Activated CD8-positive, alpha-beta T cell treated with anti-CD3 and anti-CD28 coated beads for 36 hours (primary cell): ENCODE data around the gene EXOC1. TPM values are rescaled to one million over a fixed set of nuclear protein-coding genes. Genes with fewer than 3 reads are reported as not detected.

Experiments
- ATAC-seq: fragments of 200-7000 bp; cut with Tn5 transposase; one replicate; pipeline ENCODE4 v1.10.0; 2021; ENCODE audit warnings: mild to moderate bottlenecking, moderate library complexity
- CTCF ChIA-PET: fragments of 350-600 bp; sonication (Branson Sonifier 250); formaldehyde crosslinking; loops from one replicate; lab custom pipeline; 2021; ENCODE audit warnings: antibody characterized with exemption; lab: Charles Lee
- POLR2A ChIA-PET: fragments of 350-600 bp; sonication (Branson Sonifier 250); formaldehyde crosslinking; loops from one replicate; lab custom pipeline; 2021; ENCODE audit warnings: antibody characterized with exemption; lab: Charles Lee
- DNase-seq: peaks from one replicate; pipeline ENCODE4 v3.0.0-alpha.2; 2020
- H3K27ac Mint-ChIP-seq: one replicate; pipeline ENCODE4 v1.8.0; 2021; ENCODE audit warnings: mild to moderate bottlenecking, mixed read lengths
- H3K27me3 Mint-ChIP-seq: one replicate; pipeline ENCODE4 v1.8.0; 2021; ENCODE audit warnings: mixed read lengths
- H3K36me3 Mint-ChIP-seq: one replicate; pipeline ENCODE4 v1.8.0; 2021; ENCODE audit warnings: low read depth, mixed read lengths
- H3K4me1 Mint-ChIP-seq: one replicate; pipeline ENCODE4 v1.8.0; 2021; ENCODE audit warnings: low read depth, mixed read lengths
- H3K4me3 Mint-ChIP-seq: one replicate; pipeline ENCODE4 v1.8.0; 2021; ENCODE audit warnings: mild to moderate bottlenecking, moderate library complexity, mixed read lengths
- H3K9me3 Mint-ChIP-seq: one replicate; pipeline ENCODE4 v1.8.0; 2021; ENCODE audit warnings: mixed read lengths
- intact Hi-C: fragments of 100-400 bp; cut with micrococcal nuclease; formaldehyde crosslinking; loops from one replicate; pipeline ENCODE4 v1.10.0; 2022
- total RNA-seq, 2 experiments: library from RNA; stranded (reverse); gene quantifications; one replicate each; pipeline ENCODE4 v1.2.3, GENCODE V29; 2021
- TF ChIP-seq, protein P1 (sequence below): fragments of 200-600 bp; IDR thresholded peaks from one replicate; pipeline ENCODE4 v1.8.0; 2022; ENCODE audit warnings: antibody characterized with exemption, mild to moderate bottlenecking

The EXOC1 gene
- total RNA-seq, 2 experiments from 2014 or later, result 19.1 to 20.5 TPM

DNA sequence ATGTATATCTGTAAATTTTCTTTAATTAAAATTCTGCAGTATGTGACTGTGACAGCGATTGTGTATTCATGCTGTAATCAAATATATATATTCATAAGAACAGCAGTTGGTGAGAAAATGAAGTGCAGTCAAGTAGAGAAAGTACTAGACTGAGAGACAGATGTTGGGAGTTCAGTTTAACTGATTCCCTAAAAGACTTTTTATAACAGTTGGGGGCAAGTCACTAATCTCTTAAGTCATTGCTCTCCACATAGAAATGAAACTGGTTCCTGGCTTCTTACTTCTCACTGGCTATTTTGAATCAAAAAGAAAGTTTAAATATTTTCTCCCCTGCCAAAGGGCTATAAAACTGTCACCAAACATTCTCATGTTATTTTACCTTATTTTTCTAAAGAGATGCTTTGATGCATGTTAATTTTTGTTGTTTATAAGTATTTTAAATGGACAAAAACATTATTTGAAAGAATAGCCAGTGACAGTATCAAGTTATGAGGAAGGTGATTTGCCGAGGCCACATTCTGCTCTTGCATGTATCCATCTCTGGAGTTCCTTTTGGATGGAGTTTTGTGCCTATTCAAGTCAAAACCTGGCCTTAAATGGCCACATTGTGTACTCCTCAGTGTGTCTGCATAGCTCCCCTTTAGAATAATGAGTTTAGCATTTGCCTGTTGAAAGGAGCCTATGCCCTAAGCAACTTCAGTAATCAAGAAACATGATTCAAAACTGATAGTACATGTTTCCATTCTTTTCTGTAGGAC, 30.8 kb downstream of the EXOC1 start:
- intact Hi-C loops, result no loop called here
- no peak overlapping the region for H3K4me3 Mint-ChIP-seq
- H3K4me1 Mint-ChIP-seq, result peaks cover 6% of the 10 kb centered on the region
- ChIA-PET POLR2A (no interaction called here), CTCF (no interaction called here)
- no peaks in the 10 kb centered on the region for H3K9me3 Mint-ChIP-seq
- no peaks in the 10 kb centered on the region for H3K27me3 Mint-ChIP-seq
- DNase-seq (no peak), ATAC-seq (no peak)
- H3K27ac Mint-ChIP-seq, result no peak overlapping the region
- peaks cover 16% of the 10 kb centered on the region for H3K36me3 Mint-ChIP-seq
- TF ChIP-seq, protein P1, sequence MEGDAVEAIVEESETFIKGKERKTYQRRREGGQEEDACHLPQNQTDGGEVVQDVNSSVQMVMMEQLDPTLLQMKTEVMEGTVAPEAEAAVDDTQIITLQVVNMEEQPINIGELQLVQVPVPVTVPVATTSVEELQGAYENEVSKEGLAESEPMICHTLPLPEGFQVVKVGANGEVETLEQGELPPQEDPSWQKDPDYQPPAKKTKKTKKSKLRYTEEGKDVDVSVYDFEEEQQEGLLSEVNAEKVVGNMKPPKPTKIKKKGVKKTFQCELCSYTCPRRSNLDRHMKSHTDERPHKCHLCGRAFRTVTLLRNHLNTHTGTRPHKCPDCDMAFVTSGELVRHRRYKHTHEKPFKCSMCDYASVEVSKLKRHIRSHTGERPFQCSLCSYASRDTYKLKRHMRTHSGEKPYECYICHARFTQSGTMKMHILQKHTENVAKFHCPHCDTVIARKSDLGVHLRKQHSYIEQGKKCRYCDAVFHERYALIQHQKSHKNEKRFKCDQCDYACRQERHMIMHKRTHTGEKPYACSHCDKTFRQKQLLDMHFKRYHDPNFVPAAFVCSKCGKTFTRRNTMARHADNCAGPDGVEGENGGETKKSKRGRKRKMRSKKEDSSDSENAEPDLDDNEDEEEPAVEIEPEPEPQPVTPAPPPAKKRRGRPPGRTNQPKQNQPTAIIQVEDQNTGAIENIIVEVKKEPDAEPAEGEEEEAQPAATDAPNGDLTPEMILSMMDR, result no peak

DNA sequence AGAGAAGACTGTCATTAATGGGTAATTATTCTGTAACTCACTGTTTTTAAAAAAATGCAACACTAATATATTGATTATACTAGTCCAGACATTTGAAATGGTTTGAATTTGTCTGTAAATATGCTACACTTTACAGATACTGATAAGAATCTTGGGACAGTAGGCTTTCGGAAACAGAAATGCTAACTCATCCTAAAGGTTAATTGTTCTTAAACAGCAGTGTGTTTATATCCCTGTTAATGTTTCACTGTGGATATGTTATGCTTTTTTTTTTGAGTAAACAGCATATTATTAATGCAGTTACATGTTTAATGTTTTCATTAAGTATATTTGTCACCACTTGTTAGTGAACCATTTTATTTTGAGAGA, 31.4 kb downstream of the EXOC1 start:
- intact Hi-C loops, result no loop called here

DNA sequence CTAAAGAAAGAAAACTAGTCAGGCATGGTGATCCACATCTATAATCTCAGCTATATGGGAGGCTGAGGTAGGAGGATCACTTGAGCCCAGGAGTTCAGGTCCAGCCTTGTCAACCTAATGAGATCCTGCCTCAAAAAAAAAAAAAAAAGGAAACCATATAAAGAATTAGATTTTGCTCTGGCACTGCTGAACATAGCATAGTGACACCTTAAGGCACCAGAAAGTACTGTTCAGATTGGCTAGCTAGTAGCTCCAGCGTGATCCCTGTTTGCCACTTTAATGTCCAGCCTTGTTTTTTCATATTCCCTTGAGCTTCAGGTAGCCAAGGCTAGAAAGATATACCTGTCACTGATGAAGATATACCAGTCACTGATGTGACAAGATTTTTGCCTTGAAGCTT, 34.1 kb downstream of the EXOC1 start:
- TF ChIP-seq, protein P1, result no peak
- H3K9me3 Mint-ChIP-seq, result no peaks in the 10 kb centered on the region
- no peaks in the 10 kb centered on the region for H3K27me3 Mint-ChIP-seq
- ATAC-seq (no peak), DNase-seq (no peak)
- peaks cover 12% of the 10 kb centered on the region for H3K36me3 Mint-ChIP-seq
- no peak overlapping the region for H3K4me3 Mint-ChIP-seq
- H3K27ac Mint-ChIP-seq, result no peak overlapping the region
- H3K4me1 Mint-ChIP-seq, result peaks cover 20% of the 10 kb centered on the region
- ChIA-PET POLR2A (interaction anchor here (1.2 kb wide), 1 partner anchor 500 kb away, joined by 3 read pairs; the partner anchor contains the start of gene AASDH), CTCF (interaction anchor here (0.7 to 1.5 kb wide), 7 partner anchors 20 to 455 kb away, joined by 3 to 7 read pairs (median 3); no protein-coding TSS in a partner anchor)
- intact Hi-C loops, result no loop called here

More for the DNA sequence above, 31.4 kb downstream of the EXOC1 start:
- H3K4me3 Mint-ChIP-seq, result no peak overlapping the region
- ChIA-PET CTCF (no interaction called here), POLR2A (no interaction called here)
- TF ChIP-seq, protein P1, result no peak
- peaks cover 6% of the 10 kb centered on the region for H3K4me1 Mint-ChIP-seq
- H3K9me3 Mint-ChIP-seq, result no peaks in the 10 kb centered on the region
- ATAC-seq (no peak), DNase-seq (no peak)
- H3K36me3 Mint-ChIP-seq, result peaks cover 16% of the 10 kb centered on the region
- H3K27ac Mint-ChIP-seq, result no peak overlapping the region
- H3K27me3 Mint-ChIP-seq, result no peaks in the 10 kb centered on the region

DNA sequence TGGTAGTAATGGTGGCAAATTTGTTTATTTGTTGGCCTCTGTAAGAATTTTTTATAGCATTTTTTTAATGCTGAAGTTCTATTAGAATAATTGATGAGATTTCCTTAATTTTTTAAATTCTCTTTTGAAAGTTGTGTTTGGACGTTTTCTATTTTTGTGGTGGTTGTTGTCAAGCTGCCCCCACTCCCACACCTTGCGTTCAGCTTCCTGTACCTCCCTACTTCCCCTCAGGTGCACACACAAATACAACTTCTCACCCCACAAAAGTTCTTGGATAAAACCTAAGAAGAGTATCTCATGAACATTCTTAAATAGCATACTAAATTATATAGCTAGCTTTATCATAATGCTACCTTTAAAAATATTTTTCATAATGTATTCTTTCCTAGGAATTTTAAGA, 38.7 kb downstream of the EXOC1 start:
- Mint-ChIP-seq H3K27me3 (no peaks in the 10 kb centered on the region), H3K36me3 (peaks cover 26% of the 10 kb centered on the region), H3K9me3 (no peaks in the 10 kb centered on the region), H3K4me1 (peaks cover 18% of the 10 kb centered on the region), H3K4me3 (no peak overlapping the region), H3K27ac (peak overlapping the region; percentile 49)
- DNase-seq, result no peak
- ATAC-seq, result no peak
- TF ChIP-seq, protein P1, result no peak
- POLR2A ChIA-PET, result no interaction called here
- intact Hi-C loops, result no loop called here
- CTCF ChIA-PET, result interaction anchor here (0.6 to 1.6 kb wide), 2 partner anchors 9 to 11 kb away, joined by 3 to 5 read pairs; no protein-coding TSS in a partner anchor

DNA sequence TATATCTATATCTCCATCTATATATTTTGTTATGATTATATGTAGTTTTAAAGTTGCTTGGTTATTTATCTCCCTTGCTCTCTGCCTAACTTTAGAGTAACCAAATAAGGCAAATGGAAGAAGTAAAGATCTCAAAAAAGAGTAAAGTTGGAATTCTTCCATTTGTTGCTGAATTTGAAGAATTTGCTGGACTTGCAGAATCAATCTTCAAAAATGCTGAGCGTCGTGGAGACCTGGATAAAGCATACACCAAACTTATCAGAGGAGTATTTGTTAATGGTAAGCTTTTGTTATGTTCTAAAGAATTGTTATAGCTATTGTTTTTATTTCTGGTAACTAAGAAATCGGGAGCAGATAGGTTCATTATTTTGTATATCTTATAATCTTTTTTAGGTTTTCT, 43.2 kb downstream of the EXOC1 start:
- peaks cover 22% of the 10 kb centered on the region for H3K36me3 Mint-ChIP-seq
- POLR2A ChIA-PET, result no interaction called here
- H3K4me3 Mint-ChIP-seq, result no peak overlapping the region

More for the DNA sequence above, 43.2 kb downstream of the EXOC1 start:
- Mint-ChIP-seq H3K27ac (no peak overlapping the region), H3K27me3 (no peaks in the 10 kb centered on the region), H3K4me1 (peaks cover 7% of the 10 kb centered on the region), H3K9me3 (no peaks in the 10 kb centered on the region)
- TF ChIP-seq, protein P1, result no peak
- DNase-seq, result no peak
- intact Hi-C loops, result no loop called here
- CTCF ChIA-PET, result interaction anchor here (3.1 kb wide), 1 partner anchor 52 kb away, joined by 10 read pairs; the partner anchor contains the start of gene CEP135
- no peak for ATAC-seq
